ENCODE data around the gene KIRREL3. TPM values are rescaled to one million over a fixed set of nuclear protein-coding genes. Genes with fewer than 3 reads are reported as not detected.

Gene KIRREL3
- total and polyA plus RNA-seq, 9 donors, result 0.25 to 5.3 (median 0.48) TPM

DNA sequence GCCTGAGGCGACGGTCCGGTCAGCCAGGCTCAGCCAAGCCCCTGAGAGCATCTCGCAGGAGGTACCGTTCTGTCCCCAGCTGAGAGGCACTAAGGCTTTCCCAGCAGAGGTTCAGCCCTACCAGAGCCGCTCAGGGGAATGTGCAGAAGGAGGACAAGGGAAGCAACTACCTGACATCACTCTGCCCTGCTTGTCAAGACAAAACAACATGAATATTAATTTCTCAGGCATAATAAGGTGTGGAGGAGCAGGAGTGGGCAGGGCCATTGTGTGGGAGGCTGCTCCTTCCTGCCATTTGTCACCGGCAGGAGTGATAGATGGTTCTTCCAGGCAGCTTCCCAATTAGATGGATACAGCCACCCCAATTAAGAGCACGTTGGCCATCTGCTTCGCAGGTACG lies 181.4 kb downstream of the KIRREL3 start:
- no peaks in the 10 kb centered on the region for H3K36me3 ChIP-seq
- H3K27ac ChIP-seq, result no peak overlapping the region
- H3K9me3 ChIP-seq, result no peaks in the 10 kb centered on the region
- H3K27me3 ChIP-seq, result no peaks in the 10 kb centered on the region
- no peaks in the 10 kb centered on the region for H3K4me1 ChIP-seq (ENCODE audit: insufficient read depth)
- WGBS, 3 donors, result 74 to 87% (median 81%) methylated on average over 10 of the region's 10 CpGs
- TF ChIP-seq EP300 (IDR thresholded peaks at IDR 0.05), result no peak
- TF ChIP-seq, protein P1, sequence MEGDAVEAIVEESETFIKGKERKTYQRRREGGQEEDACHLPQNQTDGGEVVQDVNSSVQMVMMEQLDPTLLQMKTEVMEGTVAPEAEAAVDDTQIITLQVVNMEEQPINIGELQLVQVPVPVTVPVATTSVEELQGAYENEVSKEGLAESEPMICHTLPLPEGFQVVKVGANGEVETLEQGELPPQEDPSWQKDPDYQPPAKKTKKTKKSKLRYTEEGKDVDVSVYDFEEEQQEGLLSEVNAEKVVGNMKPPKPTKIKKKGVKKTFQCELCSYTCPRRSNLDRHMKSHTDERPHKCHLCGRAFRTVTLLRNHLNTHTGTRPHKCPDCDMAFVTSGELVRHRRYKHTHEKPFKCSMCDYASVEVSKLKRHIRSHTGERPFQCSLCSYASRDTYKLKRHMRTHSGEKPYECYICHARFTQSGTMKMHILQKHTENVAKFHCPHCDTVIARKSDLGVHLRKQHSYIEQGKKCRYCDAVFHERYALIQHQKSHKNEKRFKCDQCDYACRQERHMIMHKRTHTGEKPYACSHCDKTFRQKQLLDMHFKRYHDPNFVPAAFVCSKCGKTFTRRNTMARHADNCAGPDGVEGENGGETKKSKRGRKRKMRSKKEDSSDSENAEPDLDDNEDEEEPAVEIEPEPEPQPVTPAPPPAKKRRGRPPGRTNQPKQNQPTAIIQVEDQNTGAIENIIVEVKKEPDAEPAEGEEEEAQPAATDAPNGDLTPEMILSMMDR (IDR thresholded peaks at IDR 0.05), result no peak
- no peak for TF ChIP-seq POLR2A (IDR thresholded peaks at IDR 0.05)
- no peak overlapping the region for H3K4me3 ChIP-seq
- no peak for DNase-seq
- intact Hi-C loops (cut with DNase I), result no loop called here

DNA sequence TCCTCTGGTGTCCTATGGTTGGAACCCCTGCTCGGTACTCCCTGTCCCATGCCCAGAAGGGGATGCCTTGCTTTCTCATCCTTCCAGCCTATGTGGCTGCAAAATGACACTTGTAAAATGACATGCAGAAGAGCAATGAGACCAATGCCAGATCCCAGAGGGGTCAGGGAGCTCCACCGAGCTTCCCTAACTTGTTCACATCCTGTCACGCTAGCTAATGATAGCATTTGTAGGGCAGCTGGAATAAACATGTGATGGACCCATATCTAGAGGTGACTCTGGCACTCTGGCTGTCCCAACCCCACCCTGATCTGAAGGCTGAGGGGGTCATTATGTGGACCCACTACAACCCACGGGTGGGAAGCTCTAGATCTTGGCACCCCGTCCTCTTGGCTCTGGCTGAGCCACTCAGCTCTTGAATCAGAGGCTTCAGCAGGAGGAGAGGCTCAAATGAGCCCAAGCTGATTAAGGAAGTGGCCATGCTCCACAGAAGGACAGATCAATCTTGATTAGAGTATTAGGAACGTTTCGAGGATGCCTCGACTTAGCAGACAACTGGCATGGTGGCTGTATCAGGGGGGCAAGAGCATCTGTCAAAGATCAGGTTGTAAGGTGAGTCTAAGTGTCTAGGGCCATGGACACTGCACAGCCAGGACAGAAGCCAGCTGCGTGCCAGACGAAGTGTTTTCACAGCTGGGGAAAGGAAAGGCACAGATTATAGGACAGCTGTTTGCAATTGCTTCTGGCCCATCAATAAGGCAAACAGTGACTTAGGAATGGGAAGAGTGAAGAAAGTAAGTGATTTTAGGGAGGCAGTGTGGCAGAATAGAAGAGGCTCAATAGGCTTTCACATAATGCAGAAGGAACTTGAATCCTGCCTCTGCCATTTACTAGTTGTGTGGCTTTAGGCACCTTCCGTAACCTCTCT lies 182.8 kb downstream of the KIRREL3 start:
- H3K9me3 ChIP-seq, result no peaks in the 10 kb centered on the region
- 52 to 72% (median 57%) methylated on average over 11 of the region's 11 CpGs for WGBS, 3 donors
- intact Hi-C loops (cut with DNase I), result no loop called here
- H3K36me3 ChIP-seq, result no peaks in the 10 kb centered on the region
- H3K27me3 ChIP-seq, result no peaks in the 10 kb centered on the region
- TF ChIP-seq, protein P1 (IDR thresholded peaks at IDR 0.05), result no peak
- no peak for TF ChIP-seq EP300 (IDR thresholded peaks at IDR 0.05)
- TF ChIP-seq POLR2A (IDR thresholded peaks at IDR 0.05), result no peak
- H3K4me1 ChIP-seq (ENCODE audit: insufficient read depth), result no peaks in the 10 kb centered on the region
- no peak overlapping the region for H3K27ac ChIP-seq
- no peak overlapping the region for H3K4me3 ChIP-seq
- no peak for DNase-seq

- no peaks in the 10 kb centered on the region for H3K27me3 ChIP-seq
- no peaks in the 10 kb centered on the region for H3K36me3 ChIP-seq
- no peak overlapping the region for H3K27ac ChIP-seq
- DNase-seq, result no peak
- no peaks in the 10 kb centered on the region for H3K9me3 ChIP-seq
- TF ChIP-seq, protein P1 (IDR thresholded peaks at IDR 0.05), result no peak
- no peaks in the 10 kb centered on the region for H3K4me1 ChIP-seq (ENCODE audit: insufficient read depth)
- H3K4me3 ChIP-seq, result no peak overlapping the region
- intact Hi-C loops (cut with DNase I), result no loop called here
- WGBS, 3 donors, result 73 to 81% (median 79%) methylated on average over 1 of the region's 1 CpG
These were observed 183.5 kb downstream of the KIRREL3 start for GRCh38 chr11:126817096-126817495.

- no peak for DNase-seq
- no peak overlapping the region for H3K27ac ChIP-seq
- no peak overlapping the region for H3K4me3 ChIP-seq
- no peaks in the 10 kb centered on the region for H3K36me3 ChIP-seq
- no peaks in the 10 kb centered on the region for H3K4me1 ChIP-seq (ENCODE audit: insufficient read depth)
- H3K9me3 ChIP-seq, result no peaks in the 10 kb centered on the region
- 33 to 56% (median 40%) methylated on average over 6 of the region's 6 CpGs for WGBS, 3 donors
- intact Hi-C loops (cut with DNase I), result no loop called here
- TF ChIP-seq, protein P1 (IDR thresholded peaks at IDR 0.05), result no peak
- TF ChIP-seq POLR2A (IDR thresholded peaks at IDR 0.05), result no peak
- no peak for TF ChIP-seq EP300 (IDR thresholded peaks at IDR 0.05)
- H3K27me3 ChIP-seq, result no peaks in the 10 kb centered on the region
These were observed 183.9 kb downstream of the KIRREL3 start for GRCh38 chr11:126816645-126817044.

Measured in ovary (tissue), 9 donors.